Measurements from ENCODE around the gene SCAF4. TPM values are rescaled to one million over a fixed set of nuclear protein-coding genes. Genes with fewer than 3 reads are reported as not detected.

Gene SCAF4
- total and polyA plus RNA-seq, 9 of the 15 experiments (the other 6 are each of a cell fraction or from before 2014, with no cell fraction given), result 2.3 to 55.7 (median 17.2) TPM

DNA sequence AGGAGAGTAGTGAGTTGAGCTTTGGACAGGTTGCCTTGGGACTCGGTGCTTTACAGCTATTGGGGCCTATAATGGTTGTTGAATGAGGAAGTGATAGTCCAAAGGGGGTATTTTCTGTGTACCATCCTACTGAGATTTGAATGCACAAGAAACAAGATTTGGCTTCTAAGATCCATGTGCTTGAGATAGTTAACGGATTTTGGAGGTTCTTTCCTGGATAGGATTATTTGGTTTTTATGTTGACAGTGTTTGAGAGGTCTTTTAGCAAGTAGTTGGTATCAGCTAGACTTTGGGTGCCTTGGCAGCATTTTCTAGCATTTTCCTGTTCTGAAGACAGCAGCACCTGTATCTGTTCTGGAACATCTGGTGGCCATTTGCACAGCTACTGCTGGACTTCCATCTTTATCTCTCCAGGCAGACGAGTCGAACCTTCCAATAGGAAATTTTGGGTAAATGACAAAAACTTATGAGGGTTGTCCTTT, 3.6 kb upstream of the SCAF4 start (continued):
- no peak for TF ChIP-seq NR4A1 (CRISPR knock-in tag; IDR thresholded peaks at IDR 0.05)
- peak; percentile 78 for TF ChIP-seq NR4A1 (tag; IDR thresholded peaks at IDR 0.05)
- peak; percentile 83 for TF ChIP-seq KLF16 (IDR thresholded peaks at IDR 0.05)
- TF ChIP-seq ZNF75A (CRISPR knock-in tag; IDR thresholded peaks at IDR 0.05), result no peak
- peak; percentile 66 for TF ChIP-seq PML (IDR thresholded peaks at IDR 0.05; ENCODE audit: low read length)
- TF ChIP-seq LEF1 (IDR thresholded peaks at IDR 0.05), result peak; percentile 70; the same call in 1 of the 2 replicates
- TF ChIP-seq CBFA2T2 (conservative IDR thresholded peaks at IDR 0.05), result peak; percentile 94
- no peak; the same call in 1 of the 2 replicates for TF ChIP-seq MBD2 (IDR thresholded peaks at IDR 0.05; ENCODE audit: borderline replicate concordance, low read depth)
- peak; percentile 82 for TF ChIP-seq NFIC (IDR thresholded peaks at IDR 0.05)
- peak; percentile 48; the same call in 1 of the 2 replicates for TF ChIP-seq EHMT2 (IDR thresholded peaks at IDR 0.05)
- TF ChIP-seq ELF4 (CRISPR knock-in tag; IDR thresholded peaks at IDR 0.05), result peak; percentile 43; the same call in 1 of the 2 replicates
- TF ChIP-seq PHB2 (IDR thresholded peaks at IDR 0.05; ENCODE audit: low read depth), result peak; percentile 72; the same call in 1 of the 2 replicates
- peak; percentile 74 for TF ChIP-seq NFYB (IDR thresholded peaks at IDR 0.05; ENCODE audit: extremely low read depth, insufficient read length)
- peak; percentile 93 for TF ChIP-seq DPF2 (IDR thresholded peaks at IDR 0.05)
- TF ChIP-seq, protein P1, sequence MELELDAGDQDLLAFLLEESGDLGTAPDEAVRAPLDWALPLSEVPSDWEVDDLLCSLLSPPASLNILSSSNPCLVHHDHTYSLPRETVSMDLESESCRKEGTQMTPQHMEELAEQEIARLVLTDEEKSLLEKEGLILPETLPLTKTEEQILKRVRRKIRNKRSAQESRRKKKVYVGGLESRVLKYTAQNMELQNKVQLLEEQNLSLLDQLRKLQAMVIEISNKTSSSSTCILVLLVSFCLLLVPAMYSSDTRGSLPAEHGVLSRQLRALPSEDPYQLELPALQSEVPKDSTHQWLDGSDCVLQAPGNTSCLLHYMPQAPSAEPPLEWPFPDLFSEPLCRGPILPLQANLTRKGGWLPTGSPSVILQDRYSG (tag; conservative IDR thresholded peaks at IDR 0.05; ENCODE audit: low read depth), result peak; percentile 57; the same call in 1 of the 2 replicates
- no peak for TF ChIP-seq JUNB (CRISPR knock-in tag; conservative IDR thresholded peaks at IDR 0.05)
- peak; percentile 78; the same call in 1 of the 2 replicates for TF ChIP-seq HSF4 (CRISPR knock-in tag; IDR thresholded peaks at IDR 0.05; ENCODE audit: borderline replicate concordance)
- TF ChIP-seq CBFA2T3 (IDR thresholded peaks at IDR 0.05), result peak; percentile 96
- no peak for TF ChIP-seq SETDB1 (IDR thresholded peaks at IDR 0.05; ENCODE audit: low read length)
- TF ChIP-seq ARNT (IDR thresholded peaks at IDR 0.05), result peak; percentile 38 to 50; a peak in 2 of 4 replicates
- TF ChIP-seq, protein P2, sequence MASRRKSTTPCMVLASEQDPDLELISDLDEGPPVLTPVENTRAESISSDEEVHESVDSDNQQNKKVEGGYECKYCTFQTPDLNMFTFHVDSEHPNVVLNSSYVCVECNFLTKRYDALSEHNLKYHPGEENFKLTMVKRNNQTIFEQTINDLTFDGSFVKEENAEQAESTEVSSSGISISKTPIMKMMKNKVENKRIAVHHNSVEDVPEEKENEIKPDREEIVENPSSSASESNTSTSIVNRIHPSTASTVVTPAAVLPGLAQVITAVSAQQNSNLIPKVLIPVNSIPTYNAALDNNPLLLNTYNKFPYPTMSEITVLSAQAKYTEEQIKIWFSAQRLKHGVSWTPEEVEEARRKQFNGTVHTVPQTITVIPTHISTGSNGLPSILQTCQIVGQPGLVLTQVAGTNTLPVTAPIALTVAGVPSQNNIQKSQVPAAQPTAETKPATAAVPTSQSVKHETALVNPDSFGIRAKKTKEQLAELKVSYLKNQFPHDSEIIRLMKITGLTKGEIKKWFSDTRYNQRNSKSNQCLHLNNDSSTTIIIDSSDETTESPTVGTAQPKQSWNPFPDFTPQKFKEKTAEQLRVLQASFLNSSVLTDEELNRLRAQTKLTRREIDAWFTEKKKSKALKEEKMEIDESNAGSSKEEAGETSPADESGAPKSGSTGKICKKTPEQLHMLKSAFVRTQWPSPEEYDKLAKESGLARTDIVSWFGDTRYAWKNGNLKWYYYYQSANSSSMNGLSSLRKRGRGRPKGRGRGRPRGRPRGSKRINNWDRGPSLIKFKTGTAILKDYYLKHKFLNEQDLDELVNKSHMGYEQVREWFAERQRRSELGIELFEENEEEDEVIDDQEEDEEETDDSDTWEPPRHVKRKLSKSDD (conservative IDR thresholded peaks at IDR 0.05; ENCODE audit: low read length), result no peak
- TF ChIP-seq HLTF (IDR thresholded peaks at IDR 0.05), result peak; percentile 61; the same call in 1 of the 2 replicates
- TF ChIP-seq, protein P3, sequence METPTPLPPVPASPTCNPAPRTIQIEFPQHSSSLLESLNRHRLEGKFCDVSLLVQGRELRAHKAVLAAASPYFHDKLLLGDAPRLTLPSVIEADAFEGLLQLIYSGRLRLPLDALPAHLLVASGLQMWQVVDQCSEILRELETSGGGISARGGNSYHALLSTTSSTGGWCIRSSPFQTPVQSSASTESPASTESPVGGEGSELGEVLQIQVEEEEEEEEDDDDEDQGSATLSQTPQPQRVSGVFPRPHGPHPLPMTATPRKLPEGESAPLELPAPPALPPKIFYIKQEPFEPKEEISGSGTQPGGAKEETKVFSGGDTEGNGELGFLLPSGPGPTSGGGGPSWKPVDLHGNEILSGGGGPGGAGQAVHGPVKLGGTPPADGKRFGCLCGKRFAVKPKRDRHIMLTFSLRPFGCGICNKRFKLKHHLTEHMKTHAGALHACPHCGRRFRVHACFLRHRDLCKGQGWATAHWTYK (CRISPR knock-in tag; IDR thresholded peaks at IDR 0.05), result 0 out of 2 replicates have a peak, but pooled peaks have one; percentile 58
- no peak for TF ChIP-seq FOXJ2 (tag; IDR thresholded peaks at IDR 0.05)
- no peak for TF ChIP-seq RHOXF2B (CRISPR knock-in tag; conservative IDR thresholded peaks at IDR 0.05)
- peak; percentile 77; the same call in 1 of the 2 replicates for TF ChIP-seq CC2D1A (IDR thresholded peaks at IDR 0.05)
- TF ChIP-seq, protein P4, sequence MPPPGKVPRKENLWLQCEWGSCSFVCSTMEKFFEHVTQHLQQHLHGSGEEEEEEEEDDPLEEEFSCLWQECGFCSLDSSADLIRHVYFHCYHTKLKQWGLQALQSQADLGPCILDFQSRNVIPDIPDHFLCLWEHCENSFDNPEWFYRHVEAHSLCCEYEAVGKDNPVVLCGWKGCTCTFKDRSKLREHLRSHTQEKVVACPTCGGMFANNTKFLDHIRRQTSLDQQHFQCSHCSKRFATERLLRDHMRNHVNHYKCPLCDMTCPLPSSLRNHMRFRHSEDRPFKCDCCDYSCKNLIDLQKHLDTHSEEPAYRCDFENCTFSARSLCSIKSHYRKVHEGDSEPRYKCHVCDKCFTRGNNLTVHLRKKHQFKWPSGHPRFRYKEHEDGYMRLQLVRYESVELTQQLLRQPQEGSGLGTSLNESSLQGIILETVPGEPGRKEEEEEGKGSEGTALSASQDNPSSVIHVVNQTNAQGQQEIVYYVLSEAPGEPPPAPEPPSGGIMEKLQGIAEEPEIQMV (tag; conservative IDR thresholded peaks at IDR 0.05; ENCODE audit: low read depth), result 0 out of 2 replicates have a peak, but pooled peaks have one; percentile 9

Measured in K562 (cell line).